Measurements from ENCODE around the gene RAB7A.

- TF ChIP-seq CTCF (IDR thresholded peaks at IDR 0.05) = no peak
- TF ChIP-seq NR3C1 (IDR thresholded peaks at IDR 0.05) = no peak
- TF ChIP-seq POLR2A (IDR thresholded peaks at IDR 0.05; ENCODE audit: low read length) = no peak
- TF ChIP-seq CHD2 (IDR thresholded peaks at IDR 0.05; ENCODE audit: low read length, partially characterized antibody) = no peak
- TF ChIP-seq RNF2 (IDR thresholded peaks at IDR 0.05; ENCODE audit: borderline replicate concordance, low read depth) = no peak
- TF ChIP-seq RFX5 (IDR thresholded peaks at IDR 0.05) = no peak
- TF ChIP-seq EP300 (IDR thresholded peaks at IDR 0.05) = no peak
- no peak for TF ChIP-seq SMC3 (IDR thresholded peaks at IDR 0.05)
Observed at GRCh38 chr3:128761392-128761791, 35.4 kb downstream of the RAB7A start.
